NCI-H1694 (cell line): ENCODE measurements around the gene CLEC2D.
"Not testable (repeated sequence)": the region's sequence is repeated elsewhere in the genome, so short reads cannot be mapped to it uniquely, and the experiment has no call there.

ENCODE experiments used
- DNase-seq: peaks from one replicate; lab custom pipeline; 2025; lab: John Stamatoyannopoulos, UW

The CLEC2D gene

GRCh38 chr12:9669534-9669933 lies at the start of gene CLEC2D:
CLEC2D (plus strand) TSS chr12:9669713; CDS start chr12:9669735, 22 bp downstream.
- DNase-seq, result no peak

GRCh38 chr12:9625019-9625418 lies 44.5 kb upstream of the CLEC2D start:
- DNase-seq, result no peak

- no peak for DNase-seq
Observed at GRCh38 chr12:9626291-9626690, 43.2 kb upstream of the CLEC2D start.

GRCh38 chr12:9626821-9627220 lies 42.7 kb upstream of the CLEC2D start:
- no peak for DNase-seq

GRCh38 chr12:9632766-9633165 lies 36.7 kb upstream of the CLEC2D start:
- DNase-seq, result no peak

- DNase-seq, result peak; percentile 71
Observed at GRCh38 chr12:9634177-9634803, 35.2 kb upstream of the CLEC2D start.

- DNase-seq, result no peak
Observed at GRCh38 chr12:9634969-9635754, 34.4 kb upstream of the CLEC2D start.

- no peak for DNase-seq
Observed at GRCh38 chr12:9636150-9636850, 33.2 kb upstream of the CLEC2D start.

- no peak for DNase-seq
Observed at GRCh38 chr12:9636851-9637206, 32.7 kb upstream of the CLEC2D start.

GRCh38 chr12:9640024-9640423 lies 29.5 kb upstream of the CLEC2D start:
- DNase-seq, result no peak

- DNase-seq, result no peak
Observed at GRCh38 chr12:9642606-9643265, 26.8 kb upstream of the CLEC2D start.

GRCh38 chr12:9643266-9643660 lies 26.2 kb upstream of the CLEC2D start:
- no peak for DNase-seq

- not testable (repeated sequence) for DNase-seq
Observed at GRCh38 chr12:9644985-9645551, 24.4 kb upstream of the CLEC2D start.

GRCh38 chr12:9646794-9647781 lies 22.4 kb upstream of the CLEC2D start:
- DNase-seq, result no peak

- peak; percentile 71 for DNase-seq
Observed at GRCh38 chr12:9647825-9648700, 21.4 kb upstream of the CLEC2D start.

- no peak for DNase-seq
Observed at GRCh38 chr12:9648701-9649531, 20.6 kb upstream of the CLEC2D start.

GRCh38 chr12:9649532-9649940 lies 20.0 kb upstream of the CLEC2D start:
- no peak for DNase-seq

GRCh38 chr12:9650151-9650576 lies 19.3 kb upstream of the CLEC2D start:
- no peak for DNase-seq

GRCh38 chr12:9651265-9651729 lies 18.2 kb upstream of the CLEC2D start:
- DNase-seq, result no peak
